Measurements from ENCODE around the gene NFKBIA. TPM values are rescaled to one million over a fixed set of nuclear protein-coding genes. Genes with fewer than 3 reads are reported as not detected.
A peak's percentile ranks its signal among the peaks of the same experiment; 100 is the strongest.

NFKBIA gene
- total RNA-seq, 1 donor from 2014 or later: 35.5 TPM

DNA sequence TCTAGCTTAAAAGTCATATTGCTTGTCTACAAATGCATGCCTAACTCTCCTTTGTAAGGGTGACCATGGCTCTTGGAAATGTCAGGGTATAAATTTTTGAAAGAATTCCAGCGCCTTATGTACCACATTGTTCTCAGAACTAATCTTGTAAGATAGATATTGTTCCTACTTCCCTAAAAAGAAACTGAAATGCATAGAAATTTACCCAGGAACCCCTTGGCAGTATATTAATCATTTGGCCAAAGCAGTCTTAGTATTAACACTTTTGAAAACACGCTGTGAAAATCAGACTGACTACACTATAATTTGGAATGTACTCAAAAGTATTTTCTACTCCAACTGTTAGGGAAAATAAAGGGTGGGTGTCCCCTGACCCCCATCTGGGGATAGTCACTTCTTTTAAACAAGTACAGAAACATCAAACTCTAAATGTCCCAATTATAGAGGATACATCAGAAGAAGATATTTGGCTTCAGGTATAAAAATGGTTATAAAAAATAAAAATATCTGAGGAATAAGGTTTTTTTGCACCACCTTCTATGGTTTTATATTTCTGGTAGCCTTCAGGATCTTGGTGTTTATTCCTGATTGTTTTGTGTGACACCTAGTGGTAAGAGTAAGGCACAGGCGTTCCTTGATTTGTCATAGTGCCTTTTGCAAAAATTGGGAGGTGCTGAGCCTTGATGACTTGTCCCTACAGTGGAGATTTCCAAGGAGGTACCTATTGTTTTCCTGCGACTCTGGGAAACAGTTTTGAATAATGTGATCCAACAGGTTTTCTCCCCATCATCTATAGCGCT is 2.2 kb upstream of the NFKBIA start:
- Histone ChIP-seq H3K9me3 (ENCODE audit: insufficient read depth, low read depth, low read length) (no peaks in the 10 kb centered on the region), H3K79me2 (ENCODE audit: insufficient read depth, low read length) (peaks cover 18% of the 10 kb centered on the region), H3K9ac (ENCODE audit: low read length) (no peak overlapping the region), H3K36me3 (ENCODE audit: insufficient read depth, low read length) (peaks cover 18% of the 10 kb centered on the region), H2AFZ (ENCODE audit: low read depth, low read length) (no peak overlapping the region), H3K27ac (ENCODE audit: low read depth, low read length) (no peak overlapping the region), H3K27me3 (ENCODE audit: insufficient read depth, low read length) (no peaks in the 10 kb centered on the region), H4K20me1 (ENCODE audit: insufficient read depth, low read length) (peaks cover 20% of the 10 kb centered on the region), H3K4me2 (ENCODE audit: low read length) (no peak overlapping the region), H3K4me3 (ENCODE audit: insufficient read depth, low read depth, low read length) (no peak overlapping the region), H3K4me1 (ENCODE audit: insufficient read depth, low read length) (peaks cover 24% of the 10 kb centered on the region)
- DNase-seq (ENCODE audit: low read depth) (peak; percentile 38), FAIRE-seq (no peak)
- H3K27ac Mint-ChIP-seq (ENCODE audit: unreplicated experiment): no peak overlapping the region
- no peaks in the 10 kb centered on the region for H3K27me3 Mint-ChIP-seq (ENCODE audit: low read depth, unreplicated experiment)
- H3K4me1 Mint-ChIP-seq (ENCODE audit: low read depth, unreplicated experiment): peaks cover 23% of the 10 kb centered on the region
- no peaks in the 10 kb centered on the region for H3K9me3 Mint-ChIP-seq (ENCODE audit: unreplicated experiment)
- no peak for TF ChIP-seq EZH2 (IDR thresholded peaks at IDR 0.05; ENCODE audit: insufficient read depth, low read length)
- TF ChIP-seq, protein P1, sequence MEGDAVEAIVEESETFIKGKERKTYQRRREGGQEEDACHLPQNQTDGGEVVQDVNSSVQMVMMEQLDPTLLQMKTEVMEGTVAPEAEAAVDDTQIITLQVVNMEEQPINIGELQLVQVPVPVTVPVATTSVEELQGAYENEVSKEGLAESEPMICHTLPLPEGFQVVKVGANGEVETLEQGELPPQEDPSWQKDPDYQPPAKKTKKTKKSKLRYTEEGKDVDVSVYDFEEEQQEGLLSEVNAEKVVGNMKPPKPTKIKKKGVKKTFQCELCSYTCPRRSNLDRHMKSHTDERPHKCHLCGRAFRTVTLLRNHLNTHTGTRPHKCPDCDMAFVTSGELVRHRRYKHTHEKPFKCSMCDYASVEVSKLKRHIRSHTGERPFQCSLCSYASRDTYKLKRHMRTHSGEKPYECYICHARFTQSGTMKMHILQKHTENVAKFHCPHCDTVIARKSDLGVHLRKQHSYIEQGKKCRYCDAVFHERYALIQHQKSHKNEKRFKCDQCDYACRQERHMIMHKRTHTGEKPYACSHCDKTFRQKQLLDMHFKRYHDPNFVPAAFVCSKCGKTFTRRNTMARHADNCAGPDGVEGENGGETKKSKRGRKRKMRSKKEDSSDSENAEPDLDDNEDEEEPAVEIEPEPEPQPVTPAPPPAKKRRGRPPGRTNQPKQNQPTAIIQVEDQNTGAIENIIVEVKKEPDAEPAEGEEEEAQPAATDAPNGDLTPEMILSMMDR (IDR thresholded peaks at IDR 0.05; ENCODE audit: insufficient read depth, low read depth, low read length): peak; percentile 89
- peaks cover 2% of the 10 kb centered on the region for H3K36me3 Mint-ChIP-seq (ENCODE audit: low read depth, unreplicated experiment)
- no peak overlapping the region for H3K4me3 Mint-ChIP-seq (ENCODE audit: unreplicated experiment)

DNA sequence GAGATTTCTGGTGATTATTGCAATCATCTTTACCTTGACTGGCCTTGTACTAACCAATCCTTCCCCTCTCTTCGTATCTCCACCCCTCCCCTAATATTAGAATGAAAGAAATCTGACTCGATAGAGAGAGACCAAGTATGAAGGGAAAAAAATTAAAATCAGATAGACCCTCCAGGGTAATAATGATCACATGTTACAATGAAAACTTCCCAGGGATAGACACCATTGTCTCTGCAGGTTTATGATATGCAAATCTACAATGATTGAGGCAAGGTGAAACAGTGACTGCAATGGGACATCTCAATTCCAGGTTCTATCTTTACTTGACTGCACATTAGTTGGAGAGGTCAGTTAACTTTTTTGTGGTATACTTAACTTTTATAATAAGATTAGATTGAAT is 1.5 kb upstream of the NFKBIA start:
- Histone ChIP-seq H2AFZ (ENCODE audit: low read depth, low read length) (no peak overlapping the region), H3K9me3 (ENCODE audit: insufficient read depth, low read depth, low read length) (no peaks in the 10 kb centered on the region), H3K4me3 (ENCODE audit: insufficient read depth, low read depth, low read length) (no peak overlapping the region), H3K27ac (ENCODE audit: low read depth, low read length) (no peak overlapping the region), H3K27me3 (ENCODE audit: insufficient read depth, low read length) (no peaks in the 10 kb centered on the region), H3K4me1 (ENCODE audit: insufficient read depth, low read length) (peaks cover 30% of the 10 kb centered on the region), H4K20me1 (ENCODE audit: insufficient read depth, low read length) (peaks cover 26% of the 10 kb centered on the region), H3K9ac (ENCODE audit: low read length) (no peak overlapping the region), H3K36me3 (ENCODE audit: insufficient read depth, low read length) (peaks cover 24% of the 10 kb centered on the region), H3K79me2 (ENCODE audit: insufficient read depth, low read length) (peaks cover 18% of the 10 kb centered on the region), H3K4me2 (ENCODE audit: low read length) (no peak overlapping the region)
- no peak for TF ChIP-seq EZH2 (IDR thresholded peaks at IDR 0.05; ENCODE audit: insufficient read depth, low read length)
- Mint-ChIP-seq H3K4me3 (ENCODE audit: unreplicated experiment) (peak overlapping the region; percentile 91), H3K27ac (ENCODE audit: unreplicated experiment) (no peak overlapping the region), H3K27me3 (ENCODE audit: low read depth, unreplicated experiment) (no peaks in the 10 kb centered on the region), H3K36me3 (ENCODE audit: low read depth, unreplicated experiment) (peaks cover 2% of the 10 kb centered on the region), H3K9me3 (ENCODE audit: unreplicated experiment) (no peaks in the 10 kb centered on the region), H3K4me1 (ENCODE audit: low read depth, unreplicated experiment) (peaks cover 27% of the 10 kb centered on the region)
- DNase-seq (ENCODE audit: low read depth) (no peak), FAIRE-seq (no peak)

DNA sequence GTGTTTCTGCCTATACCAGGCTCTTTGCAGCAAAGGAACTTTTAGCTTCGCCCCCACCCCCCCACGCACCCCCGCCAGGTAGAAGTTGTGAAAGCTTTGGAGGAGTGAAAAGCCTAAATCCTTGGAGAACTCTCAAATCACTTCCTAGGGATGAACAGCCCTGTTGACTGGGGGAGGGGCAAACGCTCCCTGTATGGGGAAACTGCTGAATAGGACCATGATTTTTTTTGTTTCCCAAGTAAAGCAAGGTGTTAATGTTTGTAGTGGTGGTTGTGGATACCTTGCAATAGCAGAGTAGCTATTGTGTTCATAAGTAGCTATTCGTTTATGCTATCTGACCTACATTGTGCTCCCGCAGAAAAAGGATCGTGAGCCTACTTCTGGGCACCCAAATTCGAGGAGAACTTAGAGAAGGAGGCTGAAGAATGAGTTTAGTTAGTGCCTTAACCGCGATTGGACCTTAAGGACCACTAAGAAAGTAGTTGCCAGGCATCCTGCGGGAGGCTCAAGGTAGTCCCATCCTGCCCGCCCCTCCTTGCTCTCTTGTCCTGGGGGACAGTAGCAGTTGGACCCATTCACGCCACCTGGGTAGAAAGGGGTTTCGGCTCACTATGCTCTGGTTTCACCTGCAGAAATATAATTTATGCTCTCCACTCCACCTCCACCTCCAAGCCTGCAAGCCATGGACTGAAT is 901 bp upstream of the NFKBIA start:
- Mint-ChIP-seq H3K4me3 (ENCODE audit: unreplicated experiment) (peak overlapping the region; percentile 91), H3K36me3 (ENCODE audit: low read depth, unreplicated experiment) (peaks cover 4% of the 10 kb centered on the region), H3K27me3 (ENCODE audit: low read depth, unreplicated experiment) (no peaks in the 10 kb centered on the region), H3K9me3 (ENCODE audit: unreplicated experiment) (no peaks in the 10 kb centered on the region), H3K27ac (ENCODE audit: unreplicated experiment) (no peak overlapping the region), H3K4me1 (ENCODE audit: low read depth, unreplicated experiment) (peaks cover 30% of the 10 kb centered on the region)
- Histone ChIP-seq H4K20me1 (ENCODE audit: insufficient read depth, low read length) (peaks cover 32% of the 10 kb centered on the region), H3K27me3 (ENCODE audit: insufficient read depth, low read length) (no peaks in the 10 kb centered on the region), H3K4me3 (ENCODE audit: insufficient read depth, low read depth, low read length) (peak overlapping the region; percentile 79), H3K4me1 (ENCODE audit: insufficient read depth, low read length) (peaks cover 33% of the 10 kb centered on the region), H3K9me3 (ENCODE audit: insufficient read depth, low read depth, low read length) (no peaks in the 10 kb centered on the region), H3K4me2 (ENCODE audit: low read length) (peak overlapping the region; percentile 96), H2AFZ (ENCODE audit: low read depth, low read length) (peak overlapping the region; percentile 83), H3K79me2 (ENCODE audit: insufficient read depth, low read length) (peaks cover 18% of the 10 kb centered on the region), H3K9ac (ENCODE audit: low read length) (peak overlapping the region; percentile 95), H3K27ac (ENCODE audit: low read depth, low read length) (peak overlapping the region; percentile 94), H3K36me3 (ENCODE audit: insufficient read depth, low read length) (peaks cover 31% of the 10 kb centered on the region)
- no peak for DNase-seq (ENCODE audit: low read depth)
- no peak for FAIRE-seq
- TF ChIP-seq, protein P1 (IDR thresholded peaks at IDR 0.05; ENCODE audit: insufficient read depth, low read depth, low read length): no peak
- TF ChIP-seq EZH2 (IDR thresholded peaks at IDR 0.05; ENCODE audit: insufficient read depth, low read length): no peak

Measured in astrocyte (in vitro differentiated cells and primary cell).